GM19023 (cell line): ENCODE measurements around the gene VGF.
"Not testable (repeated sequence)": the region's sequence is repeated elsewhere in the genome, so short reads cannot be mapped to it uniquely, and the experiment has no call there.

Source experiments
- ATAC-seq: cut with Tn5 transposase; IDR thresholded peaks from one replicate; pipeline ENCODE4 v1.9.1; 2021; ENCODE audit warnings: mild to moderate bottlenecking, moderate library complexity; ENCODE audit not compliant: unreplicated experiment

Gene VGF

DNA sequence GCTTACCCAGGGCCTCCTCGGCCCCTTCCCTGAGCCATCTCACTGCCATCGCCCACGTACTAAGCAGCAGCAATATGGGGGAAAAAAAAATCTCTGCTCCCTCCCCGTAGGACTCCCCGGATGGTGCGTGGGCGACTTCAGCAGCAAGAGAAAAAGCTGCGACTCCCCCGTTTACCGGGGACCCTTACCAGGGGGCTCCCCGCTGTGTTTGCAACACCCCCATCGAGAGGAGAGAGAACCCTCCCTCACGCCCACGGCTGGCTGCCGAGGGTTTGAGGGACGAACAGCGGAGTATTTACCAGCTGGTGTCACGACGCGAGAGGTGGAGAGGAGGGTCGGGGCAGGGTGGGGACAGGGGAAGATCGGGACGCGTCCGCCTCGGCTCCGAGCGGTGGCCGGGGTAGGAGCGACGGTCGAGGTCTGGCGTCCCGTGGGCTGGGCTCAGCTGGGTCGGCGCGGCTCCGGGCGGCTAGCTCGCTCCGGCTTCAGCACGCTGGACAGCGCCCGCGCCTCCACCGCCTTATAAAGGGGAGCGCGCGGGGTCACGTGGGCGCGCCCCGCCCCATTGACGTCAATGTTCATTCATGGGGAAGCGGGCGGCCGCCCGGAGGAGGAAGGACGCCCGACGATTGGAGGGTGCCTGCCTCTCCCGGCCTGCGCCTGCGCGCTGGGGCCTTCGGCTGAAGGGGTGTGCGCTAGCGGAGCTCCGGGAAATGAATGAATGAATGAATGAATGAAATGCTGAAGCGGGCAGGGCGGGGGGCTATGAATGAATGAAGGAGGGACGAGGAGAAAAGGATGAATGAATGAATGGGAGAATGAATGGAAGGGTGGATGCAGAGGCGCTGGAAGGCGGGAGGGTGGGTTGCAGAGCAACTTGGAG lies at the start of gene VGF:
Gene VGF (minus strand): TSS at position 495 of the 883 bp plus-strand sequence. CDS start 726 bp downstream, outside the sequence.
- ATAC-seq, result peak; percentile 67

- ATAC-seq, result no peak
These were observed 46.6 kb upstream of the VGF start for GRCh38 chr7:101212014-101212413.

DNA sequence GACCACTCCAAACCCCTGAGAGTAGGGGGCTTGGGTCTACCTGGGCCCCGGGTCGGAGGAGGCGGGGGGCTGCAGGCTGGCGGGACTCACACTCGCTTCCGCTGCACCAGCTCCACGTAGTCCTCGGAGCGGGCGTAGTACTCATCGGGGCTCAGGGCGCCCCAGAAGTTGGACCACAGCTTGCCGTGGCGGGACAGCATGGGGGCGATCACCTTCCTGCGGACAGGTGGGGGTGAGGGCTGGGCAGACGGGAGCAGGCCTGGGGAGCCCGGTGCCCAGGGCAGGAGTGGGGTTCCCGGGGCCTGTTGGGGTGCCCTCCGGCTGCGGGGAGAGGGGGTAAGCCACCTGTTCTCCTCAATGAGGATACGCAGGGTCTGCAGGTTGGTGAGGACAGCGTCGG lies 46.1 kb upstream of the VGF start:
- no peak for ATAC-seq

DNA sequence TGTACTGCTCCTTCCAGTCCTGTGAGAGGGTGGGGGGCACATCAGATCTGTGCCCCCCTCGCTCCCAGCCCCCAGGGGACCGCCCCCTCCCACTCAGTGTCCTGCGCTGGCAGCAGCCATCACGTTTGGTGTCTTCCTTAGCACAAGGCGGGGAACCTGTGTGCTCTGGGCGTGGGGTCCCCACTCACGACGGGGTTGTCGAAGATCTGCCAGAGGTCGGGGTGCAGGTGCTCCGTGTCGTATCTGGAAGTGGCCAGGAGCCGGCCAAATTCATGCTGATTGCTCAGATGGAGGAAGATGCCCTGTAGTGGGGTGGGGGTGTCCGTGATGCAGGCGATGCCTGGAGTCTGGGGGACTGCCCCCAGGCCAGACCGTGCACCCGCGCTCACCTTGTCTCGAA lies 44.8 kb upstream of the VGF start:
- ATAC-seq, result no peak

DNA sequence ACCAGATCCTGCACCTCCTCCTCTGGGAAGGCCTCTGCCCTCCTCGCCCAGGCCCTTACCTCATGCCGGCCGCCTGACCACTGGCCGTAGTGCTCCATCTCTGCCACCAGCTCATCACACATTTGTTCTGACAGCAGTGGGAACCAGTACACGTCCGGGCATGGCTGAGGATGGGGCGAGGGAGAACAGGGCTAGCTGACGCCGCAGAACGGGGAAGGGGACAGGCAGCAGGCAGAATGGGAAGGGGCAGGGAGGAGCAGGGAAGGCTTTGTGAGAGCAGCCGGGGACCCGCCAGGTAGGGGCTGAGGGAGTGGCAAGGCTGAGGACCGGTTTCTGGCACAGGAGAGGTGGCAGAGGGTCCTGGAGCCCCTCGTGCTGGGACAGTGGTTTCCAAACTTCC lies 43.4 kb upstream of the VGF start:
- ATAC-seq, result no peak

DNA sequence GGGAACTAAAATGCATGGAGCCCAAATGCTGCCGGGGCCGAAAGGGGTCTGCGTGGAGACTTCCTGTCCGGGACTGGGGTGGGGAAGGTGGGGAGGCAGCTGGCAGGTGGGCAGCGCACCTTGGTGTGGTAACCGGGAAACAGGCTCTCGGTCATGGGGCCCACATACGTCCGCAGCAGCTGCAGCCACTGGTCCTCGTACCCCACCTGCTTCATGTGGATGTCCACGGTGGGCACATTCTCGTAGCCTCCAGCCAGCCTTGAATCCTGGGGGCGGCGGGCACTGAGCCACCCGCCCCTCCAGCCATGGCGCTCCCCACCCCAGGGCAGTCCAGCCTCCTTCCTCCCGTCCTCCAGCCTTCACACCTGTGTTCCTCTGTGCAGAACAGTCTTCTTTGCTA lies 42.1 kb upstream of the VGF start:
- ATAC-seq, result no peak

GRCh38 chr7:101206665-101207042 lies 41.3 kb upstream of the VGF start:
- ATAC-seq, result no peak

GRCh38 chr7:101205901-101206664 lies 40.7 kb upstream of the VGF start:
- ATAC-seq, result no peak

GRCh38 chr7:101203740-101204738 lies 38.7 kb upstream of the VGF start:
- ATAC-seq, result not testable (repeated sequence)

DNA sequence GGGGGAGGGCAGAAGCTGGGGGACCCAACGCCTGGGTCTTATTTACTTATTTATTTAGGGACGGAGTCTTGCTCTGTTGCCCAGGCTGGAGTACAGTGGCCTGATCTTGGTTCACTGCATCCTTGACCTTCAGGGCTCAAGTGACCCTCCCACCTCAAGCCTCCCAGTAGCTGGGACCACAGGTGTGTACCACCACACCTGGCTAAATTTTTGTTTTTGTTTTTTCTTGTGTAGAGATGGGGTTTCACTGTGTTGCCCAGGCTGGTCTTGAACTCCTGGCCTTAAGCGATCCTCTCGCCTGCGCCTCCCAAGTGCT lies 37.2 kb upstream of the VGF start:
- ATAC-seq, result no peak

GRCh38 chr7:101201695-101202602 lies 36.6 kb upstream of the VGF start:
- ATAC-seq, result no peak

DNA sequence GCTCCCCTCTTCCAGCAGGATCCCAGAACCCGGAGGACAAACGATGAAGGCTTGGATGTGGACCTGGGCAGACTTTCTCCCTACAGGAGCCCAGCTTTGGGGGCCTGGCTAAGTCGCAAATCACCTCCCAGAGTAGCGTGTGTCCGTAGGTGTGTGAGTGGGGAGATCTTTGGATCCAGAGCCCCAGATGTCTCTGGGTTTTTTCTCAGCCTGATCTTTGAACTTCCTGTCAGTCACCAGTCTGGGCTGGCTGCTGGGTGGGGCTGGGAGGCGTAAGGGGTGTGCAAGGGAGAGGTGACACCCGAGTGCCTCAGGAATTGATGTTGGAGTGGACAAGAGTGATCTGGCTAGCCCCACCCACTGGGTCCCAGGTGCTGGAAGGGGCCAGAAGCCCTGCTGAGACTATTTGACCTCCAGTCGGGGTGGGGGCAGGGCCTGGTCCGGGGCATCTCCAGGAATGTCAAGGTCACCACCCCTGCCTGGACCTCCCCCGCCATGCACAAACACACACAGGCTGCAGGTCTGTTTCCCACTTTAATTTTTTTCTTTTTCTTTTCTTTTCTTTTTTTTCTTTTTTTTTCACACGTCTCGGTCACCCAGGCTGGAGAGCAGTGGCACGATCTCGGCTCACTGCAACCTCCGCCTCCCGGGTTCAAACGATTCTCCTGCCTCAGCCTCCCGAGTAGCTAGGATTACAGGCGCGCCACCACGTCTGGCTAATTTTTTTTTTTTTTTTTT lies 35.7 kb upstream of the VGF start, which contains the start of gene MOGAT3:
Gene MOGAT3 (minus strand): TSS at position 175 of the 738 bp plus-strand sequence. CDS start 182 bp downstream, outside the sequence.
- ATAC-seq, result no peak

DNA sequence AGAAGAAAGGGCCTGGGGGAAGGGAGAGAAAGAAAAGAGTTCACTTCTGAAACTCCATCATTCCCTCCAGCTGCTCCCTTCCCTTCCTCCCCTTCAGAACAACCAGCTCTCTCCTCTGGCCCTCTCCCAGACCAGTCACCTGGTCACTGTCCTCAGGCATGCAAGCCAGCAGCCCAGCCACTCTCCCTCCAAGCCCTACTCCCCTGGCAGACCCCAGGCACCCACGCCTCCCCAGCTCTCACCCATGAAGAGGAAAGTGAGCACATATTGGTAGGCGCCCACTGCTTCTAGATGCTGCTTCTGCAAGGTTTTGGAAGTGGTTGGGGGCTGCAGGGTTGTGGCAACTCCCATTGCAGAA lies 35.1 kb upstream of the VGF start:
- no peak for ATAC-seq

DNA sequence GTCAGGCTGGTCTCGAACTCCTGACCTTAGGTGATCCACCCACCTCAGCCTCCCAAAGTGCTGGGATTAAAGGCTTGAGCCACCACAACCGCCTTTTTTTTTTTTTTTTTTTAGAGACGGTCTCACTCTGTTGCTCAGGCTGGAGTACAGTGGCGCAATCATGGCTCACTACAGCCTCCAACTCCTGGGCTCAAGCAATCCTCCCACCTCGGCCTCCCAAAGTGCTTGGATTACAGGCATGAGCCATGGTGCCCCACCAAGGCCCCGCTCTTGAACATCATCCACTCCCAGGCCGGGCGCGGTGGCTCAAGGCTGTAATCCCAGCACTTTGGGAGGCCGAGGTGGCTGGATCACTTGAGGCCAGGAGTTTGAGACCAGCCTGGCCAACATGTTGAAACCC lies 34.2 kb upstream of the VGF start:
- not testable (repeated sequence) for ATAC-seq

DNA sequence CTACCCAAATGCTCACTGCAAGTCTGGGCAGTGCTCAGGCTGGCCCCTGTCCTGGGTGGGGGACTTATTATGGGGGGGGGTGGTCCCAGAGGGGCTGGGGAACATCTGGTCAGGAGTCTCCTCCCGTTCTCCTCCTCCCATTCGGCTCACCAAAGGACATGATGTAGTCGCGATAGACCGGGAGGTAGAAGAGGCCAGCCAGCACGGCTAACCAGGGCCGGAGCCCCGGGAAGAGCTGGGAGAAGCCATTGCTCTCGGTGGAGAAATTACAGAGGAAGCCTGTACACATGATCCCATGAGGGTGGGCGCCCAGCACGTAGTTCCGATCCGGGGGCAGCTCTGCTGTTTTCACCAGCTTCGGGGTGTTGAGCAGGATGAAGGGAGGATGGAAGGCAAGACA lies 33.1 kb upstream of the VGF start:
- ATAC-seq, result no peak

- no peak for ATAC-seq
These were observed 32.6 kb upstream of the VGF start for GRCh38 chr7:101197991-101198390.

GRCh38 chr7:101195884-101196283 lies 30.5 kb upstream of the VGF start:
- ATAC-seq, result no peak

DNA sequence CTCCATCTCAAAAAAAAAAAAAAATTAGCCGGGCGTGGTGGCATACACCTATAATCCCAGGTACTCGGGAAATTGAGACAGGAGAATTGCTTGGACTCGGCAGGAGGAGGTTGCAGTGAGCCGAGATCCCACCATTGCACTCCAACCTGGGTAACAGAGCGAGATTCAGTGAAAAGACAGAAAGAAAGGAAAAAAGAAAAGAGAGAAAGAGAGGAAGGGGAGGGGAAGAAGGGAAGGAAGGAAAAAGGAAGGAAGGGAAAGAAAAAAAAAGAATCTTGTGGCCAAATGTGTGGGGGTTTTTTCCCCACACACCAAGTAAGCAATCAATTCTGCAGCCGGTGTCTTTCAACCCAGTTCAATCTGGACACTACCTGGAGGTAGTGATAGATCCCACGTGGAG lies 23.7 kb upstream of the VGF start:
- ATAC-seq, result no peak

- no peak for ATAC-seq
These were observed 21.6 kb upstream of the VGF start for GRCh38 chr7:101186844-101187428.
